GM19328 (cell line): ENCODE measurements around the gene MBP.
"Not testable (repeated sequence)": the region's sequence is repeated elsewhere in the genome, so short reads cannot be mapped to it uniquely, and the experiment has no call there.

Experiments
- ATAC-seq: cut with Tn5 transposase; IDR thresholded peaks from one replicate; pipeline ENCODE4 v1.9.1; 2021; ENCODE audit warnings: mild to moderate bottlenecking, moderate library complexity; ENCODE audit not compliant: unreplicated experiment

Gene MBP

GRCh38 chr18:77032181-77032701 lies 100.3 kb downstream of the MBP start:
- no peak for ATAC-seq

GRCh38 chr18:77031662-77032061 lies 100.9 kb downstream of the MBP start:
- ATAC-seq: no peak

GRCh38 chr18:77030201-77030600 lies 102.4 kb downstream of the MBP start:
- no peak for ATAC-seq

- no peak for ATAC-seq
These were observed 106.7 kb downstream of the MBP start for GRCh38 chr18:77025831-77026363.

- ATAC-seq: no peak
These were observed 107.5 kb downstream of the MBP start for GRCh38 chr18:77025123-77025522.

GRCh38 chr18:77024476-77024875 lies 108.1 kb downstream of the MBP start:
- no peak for ATAC-seq

GRCh38 chr18:77023102-77023782 lies 109.3 kb downstream of the MBP start:
- no peak for ATAC-seq

- no peak for ATAC-seq
These were observed 110.0 kb downstream of the MBP start for GRCh38 chr18:77022556-77022955.

GRCh38 chr18:77022116-77022515 lies 110.5 kb downstream of the MBP start:
- no peak for ATAC-seq

- not testable (repeated sequence) for ATAC-seq
These were observed 111.1 kb downstream of the MBP start for GRCh38 chr18:77021478-77021877.

- no peak for ATAC-seq
These were observed 111.5 kb downstream of the MBP start for GRCh38 chr18:77021075-77021474.

- no peak for ATAC-seq
These were observed 112.0 kb downstream of the MBP start for GRCh38 chr18:77020561-77020960.

GRCh38 chr18:77019641-77020040 lies 112.9 kb downstream of the MBP start:
- ATAC-seq: no peak

- not testable (repeated sequence) for ATAC-seq
These were observed 113.9 kb downstream of the MBP start for GRCh38 chr18:77018650-77019049.

- ATAC-seq: no peak
These were observed 115.2 kb downstream of the MBP start for GRCh38 chr18:77017355-77017754.

- no peak for ATAC-seq
These were observed 115.6 kb downstream of the MBP start for GRCh38 chr18:77016936-77017335.

- ATAC-seq: no peak
These were observed 116.5 kb downstream of the MBP start for GRCh38 chr18:77015771-77016710.

- no peak for ATAC-seq
These were observed 117.4 kb downstream of the MBP start for GRCh38 chr18:77015169-77015568.

GRCh38 chr18:77014538-77014937 lies 118.0 kb downstream of the MBP start:
- ATAC-seq: no peak

- no peak for ATAC-seq
These were observed 118.6 kb downstream of the MBP start for GRCh38 chr18:77013811-77014521.
